Right atrium auricular region (tissue), 2 donors: Measurements from ENCODE around the gene CELA3A. TPM values are rescaled to one million over a fixed set of nuclear protein-coding genes. Genes with fewer than 3 reads are reported as not detected.
"Not testable (repeated sequence)": the region's sequence is repeated elsewhere in the genome, so short reads cannot be mapped to it uniquely, and the experiment has no call there.

Source experiments
- DNase-seq: peaks from one replicate; pipeline ENCODE4 v3.0.0-alpha.2; 2019; ENCODE audit warnings: low spot score
- H3K27ac ChIP-seq, 2 donors: fragments of 200-600 bp; sonication (generic); 1 replicate in 1 of 2; 2 replicates in 1 of 2; pipeline ENCODE4 v1.5.1; 2016 to 2019
- H3K27me3 ChIP-seq, 2 donors: fragments of 200-600 bp; sonication (generic); one replicate each; pipeline versions ENCODE4 v1.5.1 to v1.6.0; 2017 to 2019
- H3K36me3 ChIP-seq: fragments of 200-600 bp; sonication (generic); one replicate; pipeline ENCODE4 v1.5.1; 2016
- H3K4me1 ChIP-seq, 2 donors: fragments of 200-600 bp; sonication (generic); one replicate each; pipeline versions ENCODE4 v1.5.1 to v1.6.0; 2017 to 2019
- H3K4me3 ChIP-seq, 2 donors: fragments of 200-600 bp; sonication (generic); 1 replicate in 1 of 2; 2 replicates in 1 of 2; pipeline ENCODE4 v1.5.1; 2017 to 2019; ENCODE audit warnings: mild to moderate bottlenecking in 1 of 2, moderate library complexity in 1 of 2
- H3K9me3 ChIP-seq, 2 donors: fragments of 200-600 bp; sonication (generic); one replicate each; pipeline ENCODE4 v1.5.1; 2019
- CTCF ChIP-seq, 2 donors: fragments of 200-600 bp; sonication (generic); IDR thresholded peaks; one replicate each; pipeline ENCODE4 v1.5.1; 2019; ENCODE audit warnings: antibody characterized with exemption in 2 of 2
- total RNA-seq, 2 donors: library from RNA; depleted of rRNA; stranded (reverse); fragments of >200 nt; gene quantifications; one replicate each; pipeline ENCODE4 v1.1.0, GENCODE V29; 2016

Gene CELA3A
- total RNA-seq, 2 donors from 2014 or later, result not detected

- peaks cover 0 to 11% of the 10 kb centered on the region in 2 donors for H3K4me1 ChIP-seq
- no peak overlapping the region for H3K27ac ChIP-seq
- H3K4me3 ChIP-seq, result no peak overlapping the region
- peaks cover 3% of the 10 kb centered on the region for H3K36me3 ChIP-seq
- H3K9me3 ChIP-seq, result no peaks in the 10 kb centered on the region
- no peak for TF ChIP-seq CTCF (IDR thresholded peaks at IDR 0.05)
- H3K27me3 ChIP-seq, result no peaks in the 10 kb centered on the region
- no peak for DNase-seq
Measured at GRCh38 chr1:22030057-22030456, 28.6 kb downstream of the CELA3A start.

- H3K27ac ChIP-seq, result no peak overlapping the region
- no peaks in the 10 kb centered on the region for H3K27me3 ChIP-seq
- no peak for DNase-seq
- H3K9me3 ChIP-seq, result no peaks in the 10 kb centered on the region
- no peak overlapping the region for H3K4me3 ChIP-seq
- peaks cover 0 to 11% of the 10 kb centered on the region in 2 donors for H3K4me1 ChIP-seq
- no peak for TF ChIP-seq CTCF (IDR thresholded peaks at IDR 0.05)
- H3K36me3 ChIP-seq, result peaks cover 3% of the 10 kb centered on the region
Measured at GRCh38 chr1:22030473-22030872, 29.0 kb downstream of the CELA3A start.

DNA sequence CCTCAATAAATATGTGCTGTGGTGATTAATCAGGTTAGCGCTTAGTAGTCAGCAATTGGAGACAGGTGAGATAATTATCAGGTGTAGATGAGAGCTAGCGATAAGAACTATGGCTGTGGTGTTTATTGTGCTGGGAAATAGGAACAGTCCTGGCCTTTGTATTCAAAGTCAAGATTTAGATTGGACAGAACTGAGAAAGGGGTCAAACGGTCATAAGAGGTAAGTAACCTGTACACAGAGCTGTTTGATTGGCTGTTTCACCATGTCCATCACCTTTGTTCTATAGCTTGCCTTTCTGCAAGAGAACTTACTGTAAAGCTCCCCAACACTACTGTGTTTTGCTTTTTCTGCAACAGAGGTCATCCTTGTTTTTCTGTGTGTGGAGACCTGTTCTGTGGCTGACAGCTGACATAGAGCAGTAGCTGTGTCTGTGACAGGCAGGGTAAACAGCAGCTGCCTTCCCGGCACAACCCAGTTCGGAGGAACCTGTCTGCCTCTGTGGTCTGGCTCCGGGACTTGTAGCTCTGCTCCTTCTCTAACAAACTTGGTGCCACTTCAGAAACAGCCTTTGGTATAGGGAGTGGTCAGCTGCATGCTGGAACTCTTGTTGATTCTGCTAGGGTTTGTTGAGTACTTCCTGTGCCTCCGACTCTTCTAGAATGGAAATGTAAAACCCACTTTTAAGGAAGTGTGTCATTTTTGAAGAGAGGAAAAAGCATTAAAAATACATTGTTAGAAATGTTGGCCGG lies 29.9 kb downstream of the CELA3A start:
- DNase-seq, result no peak
- no peak overlapping the region for H3K4me3 ChIP-seq
- TF ChIP-seq CTCF (IDR thresholded peaks at IDR 0.05), result no peak

GRCh38 chr1:22034834-22035233 lies 33.4 kb downstream of the CELA3A start:
- H3K4me3 ChIP-seq, H3K27me3 ChIP-seq, H3K9me3 ChIP-seq, H3K36me3 ChIP-seq, DNase-seq, H3K27ac ChIP-seq: not testable (repeated sequence)
- H3K4me1 ChIP-seq, result peaks cover 0 to 28% of the 10 kb centered on the region in 2 donors

More for the DNA sequence above, 29.9 kb downstream of the CELA3A start:
- peaks cover 0 to 7% of the 10 kb centered on the region in 2 donors for H3K4me1 ChIP-seq
- peak overlapping the region; percentile 16 to 25 for H3K27ac ChIP-seq
- H3K9me3 ChIP-seq, result no peaks in the 10 kb centered on the region
- H3K27me3 ChIP-seq, result no peaks in the 10 kb centered on the region
- H3K36me3 ChIP-seq, result peaks cover 3% of the 10 kb centered on the region

DNA sequence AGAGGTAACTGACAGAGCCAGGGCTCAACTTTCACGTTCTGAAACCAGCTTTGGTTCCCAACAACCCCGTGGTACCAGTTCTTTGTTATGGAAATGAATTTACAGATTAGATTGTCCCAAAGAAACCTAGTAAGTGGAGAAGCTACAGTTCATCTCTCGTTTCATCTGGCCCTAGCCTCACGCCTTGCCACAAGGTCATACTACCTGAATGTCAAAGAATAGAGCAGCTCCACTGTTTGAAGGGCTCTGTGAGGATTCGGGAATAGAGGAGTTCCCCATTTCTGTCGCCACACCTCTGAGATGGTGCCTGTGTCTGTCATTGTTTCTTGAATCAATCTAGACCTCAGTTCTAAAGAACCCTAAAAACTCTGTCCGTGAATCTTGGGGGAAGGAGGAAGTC lies 36.1 kb downstream of the CELA3A start:
- no peaks in the 10 kb centered on the region for H3K27me3 ChIP-seq
- peak overlapping the region in 1 of 2 donors; percentile 13 for H3K27ac ChIP-seq
- no peak for TF ChIP-seq CTCF (IDR thresholded peaks at IDR 0.05)
- H3K9me3 ChIP-seq, result no peaks in the 10 kb centered on the region
- H3K4me1 ChIP-seq, result peaks cover 0 to 29% of the 10 kb centered on the region in 2 donors
- no peak for DNase-seq
- H3K4me3 ChIP-seq, result no peak overlapping the region
- no peaks in the 10 kb centered on the region for H3K36me3 ChIP-seq

DNA sequence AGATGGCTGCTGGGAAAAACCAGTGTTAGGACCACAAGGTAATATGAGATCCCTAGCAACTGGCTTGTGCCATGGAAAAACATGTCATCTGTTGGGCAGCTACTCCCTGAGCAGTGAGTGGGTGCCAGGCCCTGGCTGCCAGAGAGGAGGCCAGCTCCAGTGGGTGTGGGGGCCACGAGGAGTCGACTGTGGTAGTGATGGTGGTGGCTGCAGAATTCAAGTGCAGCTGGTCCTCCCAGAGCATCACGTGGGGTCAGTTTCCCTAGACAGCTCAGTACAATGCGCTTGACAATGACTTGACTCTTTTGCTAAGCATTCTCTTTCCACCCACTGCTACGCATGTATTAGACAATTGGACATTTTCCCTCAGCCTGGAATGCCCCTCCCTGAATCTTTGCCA lies 36.6 kb downstream of the CELA3A start:
- no peak for TF ChIP-seq CTCF (IDR thresholded peaks at IDR 0.05)
- Histone ChIP-seq H3K9me3 (no peaks in the 10 kb centered on the region), H3K36me3 (no peaks in the 10 kb centered on the region), H3K4me1 (peaks cover 0 to 29% of the 10 kb centered on the region in 2 donors), H3K27me3 (no peaks in the 10 kb centered on the region), H3K27ac (peak overlapping the region in 1 of 2 donors; percentile 13), H3K4me3 (no peak overlapping the region)
- DNase-seq, result no peak
